ENCODE data around the gene GDPD4.

DNA sequence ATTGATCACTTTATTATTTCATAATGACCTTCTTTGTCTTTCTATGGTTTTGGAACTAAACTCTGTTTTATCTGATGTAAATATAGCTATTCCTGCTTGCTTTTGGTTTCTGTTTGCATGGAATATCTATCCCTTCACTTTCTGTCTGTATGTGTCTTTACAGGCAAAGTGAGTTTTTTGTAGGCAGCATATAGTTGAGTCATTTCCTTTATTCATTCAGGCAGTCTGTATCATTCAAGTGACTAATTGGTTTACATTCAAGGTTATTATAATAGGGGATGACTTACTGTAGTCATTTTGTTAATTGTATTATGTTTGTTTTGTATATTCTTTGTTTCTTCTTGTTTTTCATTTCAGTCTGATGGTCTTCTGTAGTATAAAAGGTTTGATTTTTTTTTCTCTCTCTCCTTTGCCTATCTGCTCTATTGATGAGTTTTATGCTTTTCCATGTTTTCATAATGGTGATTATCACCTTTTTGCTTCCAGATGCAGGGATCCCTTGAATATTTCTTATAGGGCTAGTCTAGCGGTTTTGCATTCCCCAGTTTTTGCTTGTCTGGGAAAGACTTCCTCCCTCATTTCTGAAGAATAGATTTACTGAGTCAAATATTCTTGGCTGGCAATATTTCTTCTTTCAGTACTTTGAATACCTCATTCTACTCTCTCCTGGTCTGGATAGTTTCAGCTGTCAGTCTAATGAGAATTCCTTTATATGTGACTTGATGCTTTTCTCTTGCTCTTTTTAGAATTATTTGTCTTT is 50.4 kb downstream of the GDPD4 start:
- TF ChIP-seq, protein P1, sequence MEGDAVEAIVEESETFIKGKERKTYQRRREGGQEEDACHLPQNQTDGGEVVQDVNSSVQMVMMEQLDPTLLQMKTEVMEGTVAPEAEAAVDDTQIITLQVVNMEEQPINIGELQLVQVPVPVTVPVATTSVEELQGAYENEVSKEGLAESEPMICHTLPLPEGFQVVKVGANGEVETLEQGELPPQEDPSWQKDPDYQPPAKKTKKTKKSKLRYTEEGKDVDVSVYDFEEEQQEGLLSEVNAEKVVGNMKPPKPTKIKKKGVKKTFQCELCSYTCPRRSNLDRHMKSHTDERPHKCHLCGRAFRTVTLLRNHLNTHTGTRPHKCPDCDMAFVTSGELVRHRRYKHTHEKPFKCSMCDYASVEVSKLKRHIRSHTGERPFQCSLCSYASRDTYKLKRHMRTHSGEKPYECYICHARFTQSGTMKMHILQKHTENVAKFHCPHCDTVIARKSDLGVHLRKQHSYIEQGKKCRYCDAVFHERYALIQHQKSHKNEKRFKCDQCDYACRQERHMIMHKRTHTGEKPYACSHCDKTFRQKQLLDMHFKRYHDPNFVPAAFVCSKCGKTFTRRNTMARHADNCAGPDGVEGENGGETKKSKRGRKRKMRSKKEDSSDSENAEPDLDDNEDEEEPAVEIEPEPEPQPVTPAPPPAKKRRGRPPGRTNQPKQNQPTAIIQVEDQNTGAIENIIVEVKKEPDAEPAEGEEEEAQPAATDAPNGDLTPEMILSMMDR (conservative IDR thresholded peaks at IDR 0.05; ENCODE audit: low read depth, low read length) = no peak
- TF ChIP-seq EZH2phosphoT487 (IDR thresholded peaks at IDR 0.05; ENCODE audit: borderline replicate concordance, low read length) = no peak

Measured in PC-3 (cell line).